ENCODE results near the gene WNT3A.

WNT3A gene

GRCh38 chr1:228050571-228051231 lies 43.9 kb downstream of the WNT3A start:
- DNase-seq: no peak

- no peak for DNase-seq
Observed at GRCh38 chr1:228058172-228058948, 51.6 kb downstream of the WNT3A start.

GRCh38 chr1:228058949-228059633 lies 52.3 kb downstream of the WNT3A start:
- DNase-seq: no peak

GRCh38 chr1:228059634-228060457 lies 53.0 kb downstream of the WNT3A start:
- no peak for DNase-seq

GRCh38 chr1:228060458-228061190 lies 53.8 kb downstream of the WNT3A start:
- DNase-seq: no peak

GRCh38 chr1:228061411-228062084 lies 54.8 kb downstream of the WNT3A start:
- DNase-seq: no peak

GRCh38 chr1:228062085-228062791 lies 55.4 kb downstream of the WNT3A start:
- DNase-seq: no peak

- no peak for DNase-seq
Observed at GRCh38 chr1:228062812-228063211, 56.0 kb downstream of the WNT3A start.

GRCh38 chr1:228063251-228064191 lies 56.7 kb downstream of the WNT3A start:
- no peak for DNase-seq

- no peak for DNase-seq
Observed at GRCh38 chr1:228064296-228064695, 57.5 kb downstream of the WNT3A start.

- DNase-seq: no peak
Observed at GRCh38 chr1:228064741-228065542, 58.1 kb downstream of the WNT3A start.

GRCh38 chr1:228065543-228066347 lies 58.9 kb downstream of the WNT3A start:
- no peak for DNase-seq

GRCh38 chr1:228066416-228066815 lies 59.6 kb downstream of the WNT3A start:
- DNase-seq: no peak

GRCh38 chr1:228066891-228067654 lies 60.3 kb downstream of the WNT3A start:
- peak; percentile 5 for DNase-seq

GRCh38 chr1:228068359-228068758 lies 61.6 kb downstream of the WNT3A start:
- DNase-seq: no peak

GRCh38 chr1:228070173-228070572 lies 63.4 kb downstream of the WNT3A start:
- DNase-seq: no peak

- DNase-seq: no peak
Observed at GRCh38 chr1:228070851-228071250, 64.1 kb downstream of the WNT3A start.
